SK-N-SH (cell line): ENCODE data around the gene AVPR2. TPM values are rescaled to one million over a fixed set of nuclear protein-coding genes. Genes with fewer than 3 reads are reported as not detected.

Source experiments
- CTCF ChIA-PET: fragments of 300-600, 350-600 bp; formaldehyde crosslinking; extraction: SDS; loops from one replicate; lab custom pipeline; 2021; lab: Yijun Ruan, JAX
- POLR2A ChIA-PET: fragments of 350-600 bp; sonication (Branson Sonifier 250); formaldehyde crosslinking; extraction: SDS; loops from one replicate; lab custom pipeline; 2020; ENCODE audit warnings: antibody characterized with exemption, inconsistent platforms; lab: Yijun Ruan, JAX
- DNase-seq: peaks from one replicate; pipeline ENCODE4 v3.0.0; 2012
- H2AFZ ChIP-seq: fragments of 200-600 bp; sonication (generic); 2 replicates; pipeline ENCODE4 v1.8.1; 2016; ENCODE audit warnings: antibody characterized with exemption, mild to moderate bottlenecking, low read depth
- H3F3A ChIP-seq: fragments of 200-600 bp; sonication (generic); replicated peaks from 2 replicates; pipeline ENCODE3; 2016; ENCODE audit warnings: antibody characterized with exemption, mild to moderate bottlenecking; ENCODE audit not compliant: insufficient read depth
- H3K27ac ChIP-seq, 2 experiments: fragments of 200-500 bp in 1 of 2; fragments of 200-600 bp in 1 of 2; sonication (Bioruptor generic) in 1 of 2; sonication (generic), shearing (Covaris generic) in 1 of 2; 2 replicates each; pipeline versions ENCODE4 v1.5.1 to v1.6.1; 2014 to 2016; ENCODE audit warnings: low read depth in 2 of 2, inconsistent platforms in 1 of 2, low read length in 1 of 2, mild to moderate bottlenecking in 1 of 2, mixed read lengths in 1 of 2
- H3K27me3 ChIP-seq: fragments of 200-600 bp; sonication (generic), shearing (Covaris generic); 2 replicates; pipeline ENCODE4 v1.6.1; 2016; ENCODE audit warnings: mixed run types; ENCODE audit not compliant: insufficient read depth
- H3K36me3 ChIP-seq, 2 experiments: fragments of 200-500 bp in 1 of 2; fragments of 200-600 bp in 1 of 2; sonication (Bioruptor generic) in 1 of 2; sonication (generic) in 1 of 2; replicated peaks in 1 of 2; 2 replicates each; pipeline versions ENCODE3 to v1.5.1; 2014 to 2016; ENCODE audit warnings: low read length in 1 of 2, mild to moderate bottlenecking in 1 of 2; ENCODE audit not compliant: insufficient read depth in 2 of 2, control insufficient read depth in 1 of 2
- H3K4me1 ChIP-seq, 2 experiments: fragments of 200-500 bp in 1 of 2; fragments of 200-600 bp in 1 of 2; sonication (Bioruptor generic) in 1 of 2; sonication (generic), shearing (Covaris generic) in 1 of 2; 2 replicates each; pipeline versions ENCODE4 v1.5.1 to v1.6.1; 2014 to 2016; ENCODE audit warnings: low read depth in 1 of 2, low read length in 1 of 2, mixed run types in 1 of 2; ENCODE audit not compliant: insufficient read depth in 2 of 2, control insufficient read depth in 1 of 2
- H3K4me2 ChIP-seq: fragments of 200-600 bp; sonication (generic), shearing (Covaris generic); 2 replicates; pipeline ENCODE4 v1.6.1; 2017; ENCODE audit warnings: mixed run types
- H3K4me3 ChIP-seq, 2 experiments: fragments of 200-500 bp in 1 of 2; fragments of 200-600 bp in 1 of 2; sonication (Bioruptor generic) in 1 of 2; sonication (generic), shearing (Covaris generic) in 1 of 2; 2 replicates each; pipeline versions ENCODE4 v1.5.1 to v1.8.1; 2014 to 2016; ENCODE audit warnings: low read depth in 2 of 2, inconsistent platforms in 1 of 2, low read length in 1 of 2, mild to moderate bottlenecking in 1 of 2, mixed read lengths in 1 of 2, moderate library complexity in 1 of 2
- H3K79me2 ChIP-seq: fragments of 200-600 bp; sonication (generic); 2 replicates; pipeline ENCODE4 v1.8.1; 2017; ENCODE audit warnings: mild to moderate bottlenecking; ENCODE audit not compliant: insufficient read depth
- H3K9ac ChIP-seq: fragments of 200-600 bp; sonication (generic); 2 replicates; pipeline ENCODE4 v1.6.1; 2017; ENCODE audit warnings: mixed run types
- H3K9me2 ChIP-seq: fragments of 200-600 bp; sonication (generic); 2 replicates; pipeline ENCODE4 v1.6.1; 2017; ENCODE audit warnings: mixed run types
- H3K9me3 ChIP-seq: fragments of 200-600 bp; sonication (generic); 2 replicates; pipeline ENCODE4 v1.6.1; 2017; ENCODE audit warnings: mixed run types, mild to moderate bottlenecking, moderate library complexity
- H4K20me1 ChIP-seq: fragments of 200-600 bp; sonication (generic); 2 replicates; pipeline ENCODE4 v1.6.1; 2017; ENCODE audit warnings: mild to moderate bottlenecking, mixed run types; ENCODE audit not compliant: insufficient read depth
- CHD2 ChIP-seq: fragments of 150-350 bp; IDR thresholded peaks from 2 replicates; pipeline ENCODE4 v1.6.1; 2018; ENCODE audit warnings: low read length; ENCODE audit not compliant: partially characterized antibody
- EP300 ChIP-seq, 2 experiments: IDR thresholded peaks; 2 replicates each; pipeline versions ENCODE4 v1.4.0 to v1.6.1; 2012; ENCODE audit warnings: borderline replicate concordance in 1 of 2, low read depth in 1 of 2, low read length in 1 of 2
- EZH2phosphoT487 ChIP-seq: fragments of 200-600 bp; sonication (generic); IDR thresholded peaks from 2 replicates; pipeline ENCODE4 v1.6.1; 2017; ENCODE audit warnings: low read depth, mixed run types, mild to moderate bottlenecking, antibody characterized with exemption, moderate library complexity, borderline replicate concordance
- FOXJ3 ChIP-seq: sonication (generic); formaldehyde crosslinking; IDR thresholded peaks from 2 replicates; pipeline ENCODE4 v1.5.1; 2020; ENCODE audit warnings: mild to moderate bottlenecking, missing genetic modification reagents
- FOXM1 ChIP-seq: IDR thresholded peaks from 2 replicates; pipeline ENCODE4 v1.4.0; 2012; ENCODE audit warnings: low read depth, mild to moderate bottlenecking
- GATA2 ChIP-seq: sonication (generic); formaldehyde crosslinking; IDR thresholded peaks from 2 replicates; pipeline ENCODE4 v1.5.0; 2020; ENCODE audit warnings: mild to moderate bottlenecking, missing genetic modification reagents
- IRF3 ChIP-seq: fragments of 150-350 bp; IDR thresholded peaks from 2 replicates; pipeline ENCODE4 v1.6.1; 2016; ENCODE audit warnings: mild to moderate bottlenecking, low read depth, low read length
- MXI1 ChIP-seq: IDR thresholded peaks from 2 replicates; pipeline ENCODE4 v1.6.1; 2012; ENCODE audit warnings: mild to moderate bottlenecking, low read depth, low read length, improper control_type of control experiment
- PBX3 ChIP-seq: IDR thresholded peaks from 2 replicates; pipeline ENCODE4; 2012
- POLR2AphosphoS5 ChIP-seq: IDR thresholded peaks from 2 replicates; pipeline ENCODE4 v1.6.1; 2012; ENCODE audit warnings: low read depth, low read length
- RAD21 ChIP-seq: IDR thresholded peaks from 2 replicates; pipeline ENCODE4 v1.6.1; 2012; ENCODE audit warnings: mild to moderate bottlenecking, low read length
- RCOR1 ChIP-seq: fragments of 150-350 bp; IDR thresholded peaks from 2 replicates; pipeline ENCODE4 v1.6.1; 2017; ENCODE audit warnings: antibody characterized with exemption, low read length
- RFX5 ChIP-seq: IDR thresholded peaks from 2 replicates; pipeline ENCODE4 v1.6.1; 2012; ENCODE audit warnings: mild to moderate bottlenecking, improper control_type of control experiment, low read length
- SIN3A ChIP-seq: IDR thresholded peaks from 2 replicates; pipeline ENCODE4 v1.6.1; 2012; ENCODE audit warnings: low read depth, mild to moderate bottlenecking, low read length, moderate library complexity, borderline replicate concordance
- SMC3 ChIP-seq: IDR thresholded peaks from 2 replicates; pipeline ENCODE4 v1.6.1; 2012; ENCODE audit warnings: low read depth, low read length, improper control_type of control experiment
- TCF12 ChIP-seq: IDR thresholded peaks from 2 replicates; pipeline ENCODE4 v1.4.0; 2012
- TEAD4 ChIP-seq: IDR thresholded peaks from 2 replicates; pipeline ENCODE4 v1.4.0; 2012; ENCODE audit warnings: mild to moderate bottlenecking, borderline replicate concordance; ENCODE audit not compliant: insufficient read depth
- USF2 ChIP-seq: fragments of 150-350 bp; IDR thresholded peaks from 2 replicates; pipeline ENCODE4 v1.6.1; 2017; ENCODE audit warnings: antibody characterized with exemption, low read length, low read depth, borderline replicate concordance
- YY1 ChIP-seq: IDR thresholded peaks from 2 replicates; pipeline ENCODE4 v1.4.0; 2012; ENCODE audit warnings: low read depth, mild to moderate bottlenecking
- ZBTB33 ChIP-seq: IDR thresholded peaks from 2 replicates; pipeline ENCODE4 v1.4.0; 2012; ENCODE audit warnings: low read depth, borderline replicate concordance
- WGBS: methylation state at CpG from one replicate; pipeline ENCODE4 v1.1.6; 2017; ENCODE audit warnings: low lambda C conversion rate; 5-methylcytosine and 5-hydroxymethylcytosine counted together
- polyA plus RNA-seq, 3 experiments: library from polyadenylated mRNA; depleted of rRNA; stranded (reverse); fragments of >200 nt; gene quantifications; 2 replicates each; pipeline ENCODE4 v1.2.3, GENCODE V29; 2012

The AVPR2 gene
- polyA plus RNA-seq, 1 of the 3 experiments (the other 2 are of a cell fraction): not detected

GRCh38 chrX:153944800-153945150, 40.3 kb downstream of the AVPR2 start:
- no peak overlapping the region for H2AFZ ChIP-seq
- no peak overlapping the region for H3K4me2 ChIP-seq
- no peak overlapping the region for H3K9ac ChIP-seq
- H3K36me3 ChIP-seq: peaks cover 0 to 24% of the 10 kb centered on the region in 2 experiments
- H3F3A ChIP-seq: peaks cover 19% of the 10 kb centered on the region
- peaks cover 0 to 2% of the 10 kb centered on the region in 2 experiments; a peak in 1 of 4 replicates for H3K4me1 ChIP-seq
- H3K79me2 ChIP-seq: no peaks in the 10 kb centered on the region
- POLR2A ChIA-PET: interaction anchor here (1.2 kb wide), 1 partner anchor 18 kb away, joined by 9 read pairs; no protein-coding TSS in a partner anchor
- H4K20me1 ChIP-seq: 0 out of 2 replicates have a peak, but pooled peaks cover 9% of the 10 kb centered on the region
- H3K4me3 ChIP-seq: no peak overlapping the region
- H3K9me2 ChIP-seq: no peaks in the 10 kb centered on the region
- H3K27me3 ChIP-seq: no peaks in the 10 kb centered on the region
- 75% methylated on average over 5 of the region's 6 CpGs for WGBS
- H3K9me3 ChIP-seq: no peaks in the 10 kb centered on the region
- TF ChIP-seq RCOR1: no peak
- TF ChIP-seq FOXJ3 (CRISPR knock-in tag): no peak
- TF ChIP-seq FOXM1: no peak
- TF ChIP-seq MXI1: no peak
- TF ChIP-seq SMC3: no peak
- no peak for TF ChIP-seq IRF3
- TF ChIP-seq EZH2phosphoT487: no peak
- no peak for TF ChIP-seq RAD21
- no peak for TF ChIP-seq TCF12
- TF ChIP-seq RFX5: no peak
- no peak for TF ChIP-seq TEAD4
- TF ChIP-seq YY1: no peak
- TF ChIP-seq ZBTB33: no peak
- TF ChIP-seq EP300 (IDR thresholded peaks at IDR 0.05; ENCODE audit: borderline replicate concordance in 1 of 2, low read depth in 1 of 2, low read length in 1 of 2): no peak
- TF ChIP-seq USF2: no peak
- TF ChIP-seq PBX3: no peak
- no peak for TF ChIP-seq POLR2AphosphoS5
- no peak for TF ChIP-seq CHD2
- no peak for TF ChIP-seq SIN3A
- TF ChIP-seq GATA2 (CRISPR knock-in tag): no peak
- TF ChIP-seq, all 33 proteins: peak for 0
- no peak overlapping the region for H3K27ac ChIP-seq
- no peak for DNase-seq
- CTCF ChIA-PET: interaction anchor here (1.1 to 11.8 kb wide), 5 partner anchors 8 to 181 kb away, joined by 3 to 271 read pairs (median 134); partner anchors contain the start of genes ARHGAP4, HCFC1, NAA10 and PLXNB3
